H1 (cell line): ENCODE measurements around the gene TNPO3. TPM values are rescaled to one million over a fixed set of nuclear protein-coding genes. Genes with fewer than 3 reads are reported as not detected.
A peak's percentile ranks its signal among the peaks of the same experiment; 100 is the strongest.

Source experiments
- CTCF ChIA-PET: fragments of 300-600 bp; sonication (Branson Sonifier 250); formaldehyde crosslinking; loops from one replicate; lab custom pipeline; 2021; ENCODE audit not compliant: partially characterized antibody; lab: Charles Lee
- POLR2A ChIA-PET: fragments of 300-600 bp; sonication (Branson Sonifier 250); formaldehyde crosslinking; loops from one replicate; lab custom pipeline; 2021; ENCODE audit warnings: inconsistent platforms; ENCODE audit not compliant: partially characterized antibody; lab: Charles Lee
- DNase-seq, 2 experiments: peaks; one replicate each; pipeline versions ENCODE4 v3.0.0 to v3.0.0-alpha.2; 2010 to 2022; ENCODE audit warnings: low spot score in 2 of 2, low read depth in 1 of 2, mixed read lengths in 1 of 2
- FAIRE-seq: peaks from 2 replicates; lab custom pipeline; 2011; peaks lifted over from hg19 to GRCh38; lab: Jason Lieb, UNC
- H2AFZ ChIP-seq: 2 replicates; pipeline ENCODE4 v1.8.1; 2012; ENCODE audit warnings: low read length, inconsistent platforms
- H2AK5ac ChIP-seq: 2 replicates; pipeline ENCODE4 v1.6.1; 2013; ENCODE audit warnings: low read depth, low read length
- H2BK120ac ChIP-seq: replicated peaks from 2 replicates; pipeline ENCODE3; 2013; ENCODE audit warnings: low read depth, low read length, inconsistent platforms
- H2BK12ac ChIP-seq: 2 replicates; pipeline ENCODE4 v1.6.1; 2013; ENCODE audit warnings: low read depth, low read length
- H2BK15ac ChIP-seq: 2 replicates; pipeline ENCODE4 v1.6.1; 2013; ENCODE audit warnings: low read length
- H2BK20ac ChIP-seq: 2 replicates; pipeline ENCODE4 v1.6.1; 2013; ENCODE audit warnings: low read length
- H2BK5ac ChIP-seq: 2 replicates; pipeline ENCODE4 v1.6.1; 2013; ENCODE audit warnings: low read depth, low read length
- H3K14ac ChIP-seq: 2 replicates; pipeline ENCODE4 v1.6.1; 2013; ENCODE audit warnings: inconsistent platforms; ENCODE audit not compliant: insufficient read length
- H3K18ac ChIP-seq: 2 replicates; pipeline ENCODE4 v1.6.1; 2013; ENCODE audit warnings: low read length; ENCODE audit errors: extremely low read depth
- H3K23ac ChIP-seq: 2 replicates; pipeline ENCODE4 v1.6.1; 2013; ENCODE audit warnings: inconsistent platforms; ENCODE audit not compliant: insufficient read length
- H3K23me2 ChIP-seq: 2 replicates; pipeline ENCODE4 v1.6.1; 2013; ENCODE audit warnings: low read depth, low read length
- H3K27ac ChIP-seq: 2 replicates; pipeline ENCODE4 v1.6.1; 2011; ENCODE audit warnings: low read depth, low read length, inconsistent platforms
- H3K27me3 ChIP-seq, 4 experiments: replicated peaks in 1 of 4; 1 replicate in 1 of 4; 2 replicates in 3 of 4; pipeline versions ENCODE4 v1.6.1 to v1.8.1; 2011 to 2013; ENCODE audit warnings: low read length in 3 of 4, mild to moderate bottlenecking in 3 of 4, inconsistent platforms in 2 of 4, mixed read lengths in 2 of 4, moderate library complexity in 1 of 4; ENCODE audit not compliant: control insufficient read depth in 3 of 4, insufficient read depth in 3 of 4; ENCODE audit errors: extremely low read depth in 1 of 4
- H3K36me3 ChIP-seq, 4 experiments: 2 replicates each; pipeline versions ENCODE4 v1.6.1 to v1.8.1; 2011 to 2013; ENCODE audit warnings: mild to moderate bottlenecking in 4 of 4, low read length in 3 of 4, moderate library complexity in 2 of 4, control low read depth in 1 of 4, inconsistent platforms in 1 of 4; ENCODE audit not compliant: insufficient read depth in 4 of 4, control insufficient read depth in 2 of 4
- H3K4ac ChIP-seq: replicated peaks from 2 replicates; pipeline ENCODE3; 2013; ENCODE audit warnings: low read length, low read depth, mixed read lengths, inconsistent platforms; ENCODE audit not compliant: insufficient read length
- H3K4me1 ChIP-seq, 4 experiments: replicated peaks in 1 of 4; 1 replicate in 1 of 4; 2 replicates in 3 of 4; pipeline versions ENCODE4 v1.6.1 to v1.8.1; 2011 to 2013; ENCODE audit warnings: low read length in 3 of 4, inconsistent platforms in 2 of 4, mixed read lengths in 1 of 4; ENCODE audit not compliant: insufficient read depth in 4 of 4, control insufficient read depth in 3 of 4
- H3K4me2 ChIP-seq, 2 experiments: 2 replicates each; pipeline versions ENCODE4 v1.6.1 to v1.8.1; 2011 to 2013; ENCODE audit warnings: low read depth in 2 of 2, low read length in 2 of 2, control low read depth in 1 of 2, inconsistent platforms in 1 of 2, mild to moderate bottlenecking in 1 of 2; ENCODE audit not compliant: insufficient read depth in 1 of 2
- H3K4me3 ChIP-seq, 4 experiments: fragments of 200-600, 300-600 bp in 1 of 4; sonication (generic), shearing (Covaris generic), sonication (Bioruptor Twin) in 1 of 4; 2 replicates each; pipeline versions ENCODE4 v1.5.1 to v1.8.1; 2011 to 2016; ENCODE audit warnings: low read length in 4 of 4, low read depth in 3 of 4, control low read depth in 2 of 4, inconsistent platforms in 2 of 4, mild to moderate bottlenecking in 2 of 4, mixed read lengths in 1 of 4, moderate library complexity in 1 of 4; ENCODE audit not compliant: insufficient read depth in 2 of 4; ENCODE audit errors: extremely low read depth in 1 of 4
- H3K56ac ChIP-seq: replicated peaks from 2 replicates; pipeline ENCODE3; 2013; ENCODE audit warnings: low read depth, mild to moderate bottlenecking, mixed read lengths, low read length, inconsistent platforms; ENCODE audit not compliant: insufficient read length
- H3K79me1 ChIP-seq: 2 replicates; pipeline ENCODE4 v1.6.1; 2013; ENCODE audit warnings: low read depth, low read length, control low read depth
- H3K79me2 ChIP-seq, 2 experiments: 2 replicates each; pipeline versions ENCODE4 v1.6.1 to v1.8.1; 2012 to 2013; ENCODE audit warnings: low read length in 2 of 2, mild to moderate bottlenecking in 2 of 2, inconsistent platforms in 1 of 2; ENCODE audit not compliant: insufficient read depth in 2 of 2, control insufficient read depth in 1 of 2
- H3K9ac ChIP-seq, 4 experiments: replicated peaks in 1 of 4; 1 replicate in 1 of 4; 2 replicates in 3 of 4; pipeline versions ENCODE4 v1.6.1 to v1.8.1; 2011 to 2013; ENCODE audit warnings: low read depth in 3 of 4, low read length in 3 of 4, control low read depth in 2 of 4, mild to moderate bottlenecking in 2 of 4, moderate library complexity in 2 of 4, inconsistent platforms in 1 of 4; ENCODE audit errors: extremely low read depth in 1 of 4
- H3K9me3 ChIP-seq, 2 experiments: 2 replicates each; pipeline versions ENCODE4 v1.6.1 to v1.8.1; 2012 to 2013; ENCODE audit warnings: mild to moderate bottlenecking in 2 of 2, moderate library complexity in 2 of 2, control low read depth in 1 of 2, inconsistent platforms in 1 of 2, low read depth in 1 of 2, low read length in 1 of 2, mixed read lengths in 1 of 2; ENCODE audit not compliant: insufficient read depth in 2 of 2
- H4K20me1 ChIP-seq, 2 experiments: replicated peaks in 1 of 2; 2 replicates each; pipeline versions ENCODE3 to v1.8.1; 2011 to 2013; ENCODE audit warnings: inconsistent platforms in 2 of 2, low read length in 2 of 2, mild to moderate bottlenecking in 1 of 2; ENCODE audit not compliant: insufficient read depth in 2 of 2, control insufficient read depth in 1 of 2
- H4K5ac ChIP-seq: 2 replicates; pipeline ENCODE4 v1.6.1; 2013; ENCODE audit warnings: low read length, low read depth, mixed read lengths, inconsistent platforms; ENCODE audit not compliant: insufficient read length
- H4K8ac ChIP-seq: 2 replicates; pipeline ENCODE4 v1.8.0; 2013; ENCODE audit warnings: mild to moderate bottlenecking, moderate library complexity, low read length, inconsistent platforms; ENCODE audit not compliant: insufficient read depth; ENCODE audit errors: extremely low read depth
- H4K91ac ChIP-seq: replicated peaks from 2 replicates; pipeline ENCODE3; 2013; ENCODE audit warnings: low read length, mixed read lengths, inconsistent platforms; ENCODE audit not compliant: insufficient read length
- CBX8 ChIP-seq: fragments of 300-800, 300-1000 bp; sonication (generic); IDR thresholded peaks from 2 replicates; pipeline ENCODE4 v1.7.1; 2016; ENCODE audit warnings: low read depth, low read length, borderline replicate concordance
- CEBPB ChIP-seq: IDR thresholded peaks from 2 replicates; pipeline ENCODE4 v1.6.1; 2012; ENCODE audit warnings: low read depth, low read length
- FOSL1 ChIP-seq: IDR thresholded peaks from 2 replicates; pipeline ENCODE4 v1.6.1; 2011; ENCODE audit warnings: mild to moderate bottlenecking, low read depth, low read length, moderate library complexity; ENCODE audit not compliant: insufficient read depth
- GTF2F1 ChIP-seq: IDR thresholded peaks from 2 replicates; pipeline ENCODE4 v1.6.1; 2012; ENCODE audit warnings: low read depth, low read length, improper control_type of control experiment, borderline replicate concordance
- HDAC6 ChIP-seq: IDR thresholded peaks from one replicate; pipeline ENCODE4 v1.7.1; 2012; ENCODE audit warnings: low read depth, mild to moderate bottlenecking, inconsistent platforms, low read length, moderate library complexity
- MAFK ChIP-seq: IDR thresholded peaks from 2 replicates; pipeline ENCODE4 v1.6.1; 2012; ENCODE audit warnings: low read depth, mild to moderate bottlenecking, improper control_type of control experiment, low read length
- NANOG ChIP-seq: IDR thresholded peaks from 2 replicates; pipeline ENCODE4 v1.6.1; 2011; ENCODE audit warnings: low read length, low read depth, mild to moderate bottlenecking, inconsistent platforms; ENCODE audit not compliant: insufficient read depth, poor library complexity, severe bottlenecking
- PHF8 ChIP-seq: fragments of 200-600 bp; sonication (generic); conservative IDR thresholded peaks from 2 replicates; pipeline ENCODE4 v1.7.1; 2012; ENCODE audit warnings: low read depth, mild to moderate bottlenecking, inconsistent platforms, low read length, moderate library complexity
- POLR2AphosphoS5 ChIP-seq: IDR thresholded peaks from 2 replicates; pipeline ENCODE4 v1.6.1; 2011; ENCODE audit warnings: low read depth, low read length
- RAD21 ChIP-seq, 2 experiments: IDR thresholded peaks in 1 of 2; conservative IDR thresholded peaks in 1 of 2; 2 replicates each; pipeline ENCODE4 v1.6.1; 2011; ENCODE audit warnings: low read depth in 2 of 2, low read length in 2 of 2, improper control_type of control experiment in 1 of 2, inconsistent platforms in 1 of 2, mild to moderate bottlenecking in 1 of 2, moderate library complexity in 1 of 2
- RNF2 ChIP-seq: fragments of 200-900, 300-1000 bp; sonication (generic); IDR thresholded peaks from 2 replicates; pipeline ENCODE4 v1.7.1; 2016; ENCODE audit warnings: borderline replicate concordance, low read depth, mild to moderate bottlenecking, antibody characterized with exemption, low read length; ENCODE audit not compliant: poor library complexity, severe bottlenecking; ENCODE audit errors: missing control alignments
- SIX5 ChIP-seq: IDR thresholded peaks from 2 replicates; pipeline ENCODE4 v1.6.1; 2011; ENCODE audit warnings: mild to moderate bottlenecking, low read depth, low read length
- TAF7 ChIP-seq: optimal IDR thresholded peaks from 2 replicates; pipeline ENCODE3; 2011; ENCODE audit warnings: low read depth, mild to moderate bottlenecking, inconsistent platforms, low read length, moderate library complexity, borderline replicate concordance
- WGBS, 2 experiments: shearing (Covaris generic) in 1 of 2; methylation state at CpG; one replicate each; pipeline versions ENCODE4 v1.1.6 to v1.1.7; 2013 to 2015; ENCODE audit warnings: low lambda C conversion rate in 2 of 2, mixed read lengths in 2 of 2, inconsistent platforms in 1 of 2, low coverage in 1 of 2, missing lambda C conversion rate in 1 of 2; ENCODE audit not compliant: insufficient replicate concordance in 2 of 2, insufficient coverage in 1 of 2, insufficient read length in 1 of 2; ENCODE audit errors: extremely low coverage in 1 of 2, missing lambda C conversion rate in 1 of 2; 5-methylcytosine and 5-hydroxymethylcytosine counted together
- polyA plus RNA-seq, 7 experiments: library from polyadenylated mRNA; depleted of rRNA in 3 of 7; stranded (reverse) in 5 of 7; unstranded in 2 of 7; fragments of >200 nt in 5 of 7; fragments of 200-250 nt in 2 of 7; gene quantifications; 1 replicate in 5 of 7; 2 replicates in 1 of 7; 4 replicates in 1 of 7; pipeline versions ENCODE4 v1.2.1 to v1.2.3, GENCODE V29; 2011 to 2013; ENCODE audit warnings: missing spikeins in 2 of 7, mixed read lengths in 2 of 7
- total RNA-seq: library from RNA; stranded (reverse); fragmentation: NEBNext Ultra II Directional; extraction: Animal tissue kit (Norgen Biotek cat#: 25700); gene quantifications from 2 replicates; pipeline ENCODE4 v1.2.1, GENCODE V29; 2021

TNPO3 gene
- total and polyA plus RNA-seq, 2 of the 8 experiments (the other 6 are each of a cell fraction or from before 2014, with no cell fraction given): 67.6 to 99.2 TPM

GRCh38 chr7:128947854-128948253 lies 107.1 kb downstream of the TNPO3 start:
- no peak overlapping the region for H4K8ac ChIP-seq
- no peak overlapping the region for H2AFZ ChIP-seq
- no peaks in the 10 kb centered on the region for H3K23me2 ChIP-seq
- H3K9me3 ChIP-seq: no peaks in the 10 kb centered on the region
- H4K20me1 ChIP-seq: no peaks in the 10 kb centered on the region
- H4K91ac ChIP-seq: no peak overlapping the region
- H3K4ac ChIP-seq: no peak overlapping the region
- FAIRE-seq (no peak), DNase-seq (no peak)
- H2BK120ac ChIP-seq: no peak overlapping the region
- no peak overlapping the region for H3K23ac ChIP-seq
- no peak overlapping the region for H2BK15ac ChIP-seq
- H3K4me3 ChIP-seq: no peak overlapping the region
- no peak overlapping the region for H3K27ac ChIP-seq
- no peak overlapping the region for H2BK20ac ChIP-seq
- H3K56ac ChIP-seq: no peak overlapping the region
- no peaks in the 10 kb centered on the region for H3K79me1 ChIP-seq
- H3K9ac ChIP-seq: no peak overlapping the region
- H3K79me2 ChIP-seq: no peaks in the 10 kb centered on the region
- no peak overlapping the region for H4K5ac ChIP-seq
- no peak overlapping the region for H2BK12ac ChIP-seq
- no peak overlapping the region for H2AK5ac ChIP-seq
- no peak overlapping the region for H2BK5ac ChIP-seq
- peaks cover 0 to 3% (median under 1%) of the 10 kb centered on the region in 4 experiments; a peak in 1 of 7 replicates for H3K4me1 ChIP-seq
- CTCF ChIA-PET: interaction anchor here (0.6 to 7.0 kb wide), 26 partner anchors 8 to 385 kb away, joined by 3 to 44 read pairs (median 4); partner anchors contain the start of genes ATP6V1F, IRF5, KCP and TNPO3
- POLR2A ChIA-PET: interaction anchor here (0.9 to 2.1 kb wide), 9 partner anchors 8 to 120 kb away, joined by 3 to 7 read pairs (median 3); partner anchors contain the start of gene IRF5
- H3K18ac ChIP-seq: peak overlapping the region; percentile 4; the same call in 1 of the 2 replicates
- H3K4me2 ChIP-seq: no peak overlapping the region
- peaks cover 0 to 7% (median 1%) of the 10 kb centered on the region in 4 experiments; a peak in 1 of 8 replicates for H3K36me3 ChIP-seq
- no peaks in the 10 kb centered on the region; a peak in 1 of 7 replicates for H3K27me3 ChIP-seq
- WGBS, 2 experiments: 92% methylated on average over 9 of the region's 9 CpGs; no CpG with 5 or more reads in 1 of the 2 experiments
- H3K14ac ChIP-seq: no peak overlapping the region
- TF ChIP-seq HDAC6 (no peak), POLR2AphosphoS5 (no peak), FOSL1 (no peak), RAD21 (IDR thresholded peaks at IDR 0.05 in 1 of 2, conservative IDR thresholded peaks at IDR 0.05 in 1 of 2; ENCODE audit: low read depth in 2 of 2, low read length in 2 of 2) (no peak), NANOG (no peak), MAFK (no peak), CBX8 (no peak), TAF7 (no peak), PHF8 (no peak), RNF2 (no peak), GTF2F1 (no peak), CEBPB (no peak), SIX5 (no peak)
